ENCODE measurements around the gene NACC2.
A peak's percentile ranks its signal among the peaks of the same experiment; 100 is the strongest.

Gene NACC2

DNA sequence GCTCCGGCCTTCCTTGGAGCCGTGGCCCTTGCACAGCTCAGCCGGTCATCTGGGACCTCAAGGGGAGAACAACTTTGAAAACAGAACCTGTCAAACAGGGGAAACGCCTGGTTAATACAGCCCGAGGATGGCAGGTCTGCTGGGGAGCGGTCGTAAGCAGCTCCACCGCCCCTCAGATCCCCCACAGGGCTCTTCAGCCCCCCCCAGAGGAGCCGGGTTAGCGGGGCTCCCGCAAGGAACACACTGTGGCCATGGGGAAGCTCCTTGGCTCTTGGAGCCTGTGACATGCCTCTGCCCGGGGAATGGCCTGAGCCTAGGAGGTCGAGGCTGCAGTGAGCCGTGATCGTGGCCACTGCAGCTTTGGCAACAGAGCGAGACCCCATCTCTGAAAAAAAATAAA is 16.8 kb upstream of the NACC2 start:
- no peaks in the 10 kb centered on the region for H3K9me3 ChIP-seq (ENCODE audit: insufficient read depth, low read depth, low read length)
- no peaks in the 10 kb centered on the region for H3K9me2 ChIP-seq (replicated peaks; ENCODE audit: low read depth, low read length)
- H3K9ac ChIP-seq (ENCODE audit: low read depth, low read length, poor library complexity, severe bottlenecking) = peak overlapping the region; percentile 93
- H4K20me1 ChIP-seq (ENCODE audit: insufficient read depth, low read length, poor library complexity, severe bottlenecking) = no peaks in the 10 kb centered on the region
- peaks cover 42% of the 10 kb centered on the region; the same call in 1 of the 2 replicates for H3K79me2 ChIP-seq (ENCODE audit: insufficient read depth, low read length)
- H2AFZ ChIP-seq (ENCODE audit: low read length) = no peak overlapping the region
- TF ChIP-seq, protein P1, sequence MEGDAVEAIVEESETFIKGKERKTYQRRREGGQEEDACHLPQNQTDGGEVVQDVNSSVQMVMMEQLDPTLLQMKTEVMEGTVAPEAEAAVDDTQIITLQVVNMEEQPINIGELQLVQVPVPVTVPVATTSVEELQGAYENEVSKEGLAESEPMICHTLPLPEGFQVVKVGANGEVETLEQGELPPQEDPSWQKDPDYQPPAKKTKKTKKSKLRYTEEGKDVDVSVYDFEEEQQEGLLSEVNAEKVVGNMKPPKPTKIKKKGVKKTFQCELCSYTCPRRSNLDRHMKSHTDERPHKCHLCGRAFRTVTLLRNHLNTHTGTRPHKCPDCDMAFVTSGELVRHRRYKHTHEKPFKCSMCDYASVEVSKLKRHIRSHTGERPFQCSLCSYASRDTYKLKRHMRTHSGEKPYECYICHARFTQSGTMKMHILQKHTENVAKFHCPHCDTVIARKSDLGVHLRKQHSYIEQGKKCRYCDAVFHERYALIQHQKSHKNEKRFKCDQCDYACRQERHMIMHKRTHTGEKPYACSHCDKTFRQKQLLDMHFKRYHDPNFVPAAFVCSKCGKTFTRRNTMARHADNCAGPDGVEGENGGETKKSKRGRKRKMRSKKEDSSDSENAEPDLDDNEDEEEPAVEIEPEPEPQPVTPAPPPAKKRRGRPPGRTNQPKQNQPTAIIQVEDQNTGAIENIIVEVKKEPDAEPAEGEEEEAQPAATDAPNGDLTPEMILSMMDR (conservative IDR thresholded peaks at IDR 0.05; ENCODE audit: low read length) = 0 out of 2 replicates have a peak, but pooled peaks have one; percentile 18
- TF ChIP-seq EZH2phosphoT487 (IDR thresholded peaks at IDR 0.05; ENCODE audit: borderline replicate concordance) = no peak
- no peaks in the 10 kb centered on the region for H3K36me3 ChIP-seq (ENCODE audit: insufficient read depth, low read length)
- peaks cover 7% of the 10 kb centered on the region; the same call in 1 of the 2 replicates for H3F3A ChIP-seq (ENCODE audit: low read depth)
- no peaks in the 10 kb centered on the region for H3K27me3 ChIP-seq (ENCODE audit: insufficient read depth, low read length, poor library complexity, severe bottlenecking)
- no peak overlapping the region for H3K4me3 ChIP-seq (ENCODE audit: low read length, poor library complexity, severe bottlenecking)
- no peak overlapping the region for H3K4me2 ChIP-seq (ENCODE audit: low read depth, low read length, poor library complexity, severe bottlenecking)
- H3K4me1 ChIP-seq (ENCODE audit: insufficient read depth, low read length, poor library complexity, severe bottlenecking) = peaks cover 44% of the 10 kb centered on the region

DNA sequence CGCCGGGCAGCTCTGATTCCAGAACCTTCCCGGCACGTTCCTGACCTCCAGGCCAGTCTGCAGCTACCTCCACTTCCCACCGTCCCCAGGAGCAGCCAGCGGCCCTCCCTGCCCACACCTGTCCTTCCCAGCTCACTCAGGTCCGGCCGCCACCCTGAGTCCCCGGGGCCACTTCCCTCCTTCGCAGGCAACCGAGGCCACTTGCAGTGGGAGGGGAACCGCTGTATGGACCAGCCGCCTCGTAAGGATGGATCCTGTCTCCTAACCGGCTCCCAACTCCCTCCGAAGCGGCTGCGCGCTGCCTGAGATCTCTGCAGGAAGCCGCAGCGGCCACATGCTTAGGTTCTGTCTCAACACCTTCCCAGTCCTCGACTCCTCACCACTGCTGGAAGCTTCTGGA is 16.1 kb upstream of the NACC2 start:
- Histone ChIP-seq H3F3A (ENCODE audit: low read depth) (peaks cover 7% of the 10 kb centered on the region; the same call in 1 of the 2 replicates), H3K36me3 (ENCODE audit: insufficient read depth, low read length) (no peaks in the 10 kb centered on the region), H3K4me1 (ENCODE audit: insufficient read depth, low read length, poor library complexity, severe bottlenecking) (peaks cover 49% of the 10 kb centered on the region), H3K4me2 (ENCODE audit: low read depth, low read length, poor library complexity, severe bottlenecking) (peak overlapping the region; percentile 86), H3K9ac (ENCODE audit: low read depth, low read length, poor library complexity, severe bottlenecking) (peak overlapping the region; percentile 93), H3K9me2 (replicated peaks; ENCODE audit: low read depth, low read length) (no peaks in the 10 kb centered on the region), H3K9me3 (ENCODE audit: insufficient read depth, low read depth, low read length) (no peaks in the 10 kb centered on the region), H2AFZ (ENCODE audit: low read length) (no peak overlapping the region), H3K4me3 (ENCODE audit: low read length, poor library complexity, severe bottlenecking) (peak overlapping the region; percentile 72), H4K20me1 (ENCODE audit: insufficient read depth, low read length, poor library complexity, severe bottlenecking) (no peaks in the 10 kb centered on the region), H3K27me3 (ENCODE audit: insufficient read depth, low read length, poor library complexity, severe bottlenecking) (no peaks in the 10 kb centered on the region), H3K79me2 (ENCODE audit: insufficient read depth, low read length) (peaks cover 35% of the 10 kb centered on the region; the same call in 1 of the 2 replicates)
- no peak for TF ChIP-seq EZH2phosphoT487 (IDR thresholded peaks at IDR 0.05; ENCODE audit: borderline replicate concordance)
- TF ChIP-seq, protein P1 (conservative IDR thresholded peaks at IDR 0.05; ENCODE audit: low read length) = no peak

DNA sequence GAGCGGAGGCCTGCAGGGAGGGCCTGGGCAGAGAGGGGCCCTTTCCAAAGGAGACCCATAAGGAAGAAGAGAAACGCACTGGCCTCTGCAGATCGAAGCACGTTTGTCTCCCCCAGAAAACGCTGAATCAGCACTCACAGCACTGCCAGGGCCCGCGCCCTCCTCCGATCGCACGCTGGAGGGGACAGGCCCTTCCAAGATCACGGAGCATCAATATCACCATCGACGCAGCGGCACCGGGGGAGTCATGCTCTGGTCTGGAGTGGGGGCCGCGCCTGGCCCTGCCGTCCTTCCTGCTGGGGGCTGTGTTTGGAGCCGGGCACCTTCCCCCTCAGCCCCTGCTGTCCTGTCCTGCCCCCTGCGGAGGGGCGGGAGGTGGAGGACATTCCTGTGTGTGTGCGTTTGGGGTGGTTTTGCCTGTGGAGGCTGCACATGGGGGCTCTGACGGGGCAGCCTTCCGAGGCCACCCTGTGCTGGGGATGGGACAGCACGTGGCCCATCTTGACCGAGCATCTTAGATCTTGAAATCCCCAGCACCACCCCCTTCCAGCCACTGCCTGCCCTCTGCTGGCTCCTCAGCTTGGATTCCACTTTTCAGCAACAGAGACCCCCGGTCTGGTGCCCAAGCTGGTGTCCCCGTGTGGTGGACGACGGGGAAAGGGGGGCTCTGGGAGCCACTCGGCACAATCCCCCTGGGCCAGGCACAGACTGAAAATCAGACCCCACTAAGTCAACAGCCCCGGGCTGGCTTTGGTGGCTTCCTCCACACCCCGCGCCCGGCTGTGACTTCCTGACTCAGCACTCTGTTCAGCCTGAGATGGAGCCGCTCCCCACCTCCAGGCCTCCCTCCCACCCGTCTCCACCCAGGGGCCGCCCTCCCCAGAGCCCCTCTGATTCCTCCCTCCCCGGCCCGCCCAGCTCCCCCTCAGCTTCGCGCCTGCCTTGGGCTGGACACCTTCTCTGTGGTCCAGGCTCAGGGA is 15.3 kb upstream of the NACC2 start:
- peak overlapping the region; percentile 86 for H3K4me2 ChIP-seq (ENCODE audit: low read depth, low read length, poor library complexity, severe bottlenecking)
- no peaks in the 10 kb centered on the region for H3K9me2 ChIP-seq (replicated peaks; ENCODE audit: low read depth, low read length)
- H3K4me1 ChIP-seq (ENCODE audit: insufficient read depth, low read length, poor library complexity, severe bottlenecking) = peaks cover 57% of the 10 kb centered on the region
- TF ChIP-seq, protein P1 (conservative IDR thresholded peaks at IDR 0.05; ENCODE audit: low read length) = peak; percentile 39
- TF ChIP-seq EZH2phosphoT487 (IDR thresholded peaks at IDR 0.05; ENCODE audit: borderline replicate concordance) = no peak
- no peak overlapping the region for H2AFZ ChIP-seq (ENCODE audit: low read length)
- H4K20me1 ChIP-seq (ENCODE audit: insufficient read depth, low read length, poor library complexity, severe bottlenecking) = no peaks in the 10 kb centered on the region
- no peaks in the 10 kb centered on the region for H3K36me3 ChIP-seq (ENCODE audit: insufficient read depth, low read length)
- H3K9ac ChIP-seq (ENCODE audit: low read depth, low read length, poor library complexity, severe bottlenecking) = peak overlapping the region; percentile 93
- H3F3A ChIP-seq (ENCODE audit: low read depth) = peaks cover 7% of the 10 kb centered on the region; the same call in 1 of the 2 replicates
- H3K9me3 ChIP-seq (ENCODE audit: insufficient read depth, low read depth, low read length) = no peaks in the 10 kb centered on the region
- H3K4me3 ChIP-seq (ENCODE audit: low read length, poor library complexity, severe bottlenecking) = peak overlapping the region; percentile 72
- peaks cover 27% of the 10 kb centered on the region; the same call in 1 of the 2 replicates for H3K79me2 ChIP-seq (ENCODE audit: insufficient read depth, low read length)
- no peaks in the 10 kb centered on the region for H3K27me3 ChIP-seq (ENCODE audit: insufficient read depth, low read length, poor library complexity, severe bottlenecking)
